Neural cell (in vitro differentiated cells): ENCODE measurements around the gene RBMXL3. TPM values are rescaled to one million over a fixed set of nuclear protein-coding genes. Genes with fewer than 3 reads are reported as not detected.
A peak's percentile ranks its signal among the peaks of the same experiment; 100 is the strongest.

Source experiments
- H2AFZ ChIP-seq: fragments of 200-600, 300-800 bp; sonication (generic), shearing (Covaris generic); 2 replicates; pipeline ENCODE4 v1.6.0; 2014; ENCODE audit warnings: low read depth, mild to moderate bottlenecking, antibody characterized with exemption, low read length, moderate library complexity
- H3F3A ChIP-seq: fragments of 200-600 bp; shearing (Covaris generic); 2 replicates; pipeline ENCODE4 v1.6.1; 2016; ENCODE audit warnings: mild to moderate bottlenecking, moderate library complexity, mixed read lengths, antibody characterized with exemption, low read length; ENCODE audit not compliant: insufficient read depth, poor library complexity, severe bottlenecking
- H3K27ac ChIP-seq: fragments of 200-600, 300-800 bp; sonication (generic), shearing (Covaris generic); 2 replicates; pipeline ENCODE4 v1.5.1; 2014; ENCODE audit warnings: mild to moderate bottlenecking, low read length, moderate library complexity
- H3K27me3 ChIP-seq: fragments of 300-800, 200-600 bp; sonication (generic), shearing (Covaris generic); 2 replicates; pipeline ENCODE4 v1.6.0; 2014; ENCODE audit warnings: mild to moderate bottlenecking, low read depth, low read length, moderate library complexity; ENCODE audit not compliant: insufficient read depth
- H3K36me3 ChIP-seq: fragments of 300-800, 200-600 bp; sonication (generic), shearing (Covaris generic); 2 replicates; pipeline ENCODE4 v1.5.1; 2014; ENCODE audit warnings: mild to moderate bottlenecking, antibody characterized with exemption, low read length, moderate library complexity; ENCODE audit not compliant: insufficient read depth
- H3K4me2 ChIP-seq: fragments of 300-800, 200-600 bp; sonication (generic), shearing (Covaris generic); 2 replicates; pipeline ENCODE4 v1.6.0; 2014; ENCODE audit warnings: mild to moderate bottlenecking, low read length
- H3K4me3 ChIP-seq: fragments of 300-800, 200-600 bp; sonication (generic), shearing (Covaris generic); 2 replicates; pipeline ENCODE4 v1.5.1; 2014; ENCODE audit warnings: mild to moderate bottlenecking, low read length, moderate library complexity
- H3K79me2 ChIP-seq: fragments of 200-600 bp; shearing (Covaris generic); replicated peaks from 2 replicates; pipeline ENCODE4 v1.6.0; 2014; ENCODE audit warnings: mild to moderate bottlenecking, low read length, moderate library complexity; ENCODE audit not compliant: insufficient read depth
- H3K9ac ChIP-seq: fragments of 300-800, 200-600 bp; sonication (generic), shearing (Covaris generic); 2 replicates; pipeline ENCODE4 v1.6.1; 2016; ENCODE audit warnings: mild to moderate bottlenecking, low read length, mixed read lengths
- H3K9me2 ChIP-seq: fragments of 200-600 bp; shearing (Covaris generic); 2 replicates; pipeline ENCODE4 v1.6.1; 2016; ENCODE audit warnings: mild to moderate bottlenecking, low read length, mixed read lengths; ENCODE audit not compliant: insufficient read depth
- H3K9me3 ChIP-seq: fragments of 200-600, 300-800 bp; sonication (generic), shearing (Covaris generic); 2 replicates; pipeline ENCODE4 v1.6.1; 2016; ENCODE audit warnings: mild to moderate bottlenecking, mixed run types, low read length, moderate library complexity, mixed read lengths
- H4K20me1 ChIP-seq: fragments of 200-600 bp; shearing (Covaris generic); 2 replicates; pipeline ENCODE4 v1.6.1; 2016; ENCODE audit warnings: mild to moderate bottlenecking, mixed run types; ENCODE audit not compliant: insufficient read depth
- MXI1 ChIP-seq: fragments of 450-650 bp; conservative IDR thresholded peaks from 2 replicates; pipeline ENCODE4 v1.6.1; 2014; ENCODE audit warnings: antibody characterized with exemption, mild to moderate bottlenecking; ENCODE audit not compliant: poor library complexity, severe bottlenecking
- POLR2AphosphoS5 ChIP-seq: IDR thresholded peaks from 2 replicates; pipeline ENCODE4 v1.6.1; 2012
- RAD21 ChIP-seq: fragments of 450-650 bp; conservative IDR thresholded peaks from 2 replicates; pipeline ENCODE4 v1.6.1; 2014; ENCODE audit warnings: antibody characterized with exemption, mild to moderate bottlenecking, moderate library complexity
- SMC3 ChIP-seq: fragments of 450-650 bp; conservative IDR thresholded peaks from 2 replicates; pipeline ENCODE4 v1.6.1; 2014; ENCODE audit warnings: antibody characterized with exemption, mild to moderate bottlenecking, moderate library complexity; ENCODE audit not compliant: poor library complexity
- polyA plus RNA-seq: library from polyadenylated mRNA; depleted of rRNA; stranded (reverse); fragments of >200 nt; gene quantifications from 2 replicates; pipeline ENCODE4 v1.2.3, GENCODE V29; 2014
- TF ChIP-seq, protein P1 (sequence below): IDR thresholded peaks from 2 replicates; pipeline ENCODE4 v1.6.1; 2012; ENCODE audit warnings: borderline replicate concordance
- TF ChIP-seq, protein P2 (sequence below): fragments of 450-650 bp; IDR thresholded peaks from 2 replicates; pipeline ENCODE4 v1.5.1; 2014; ENCODE audit warnings: antibody characterized with exemption, mild to moderate bottlenecking, moderate library complexity; ENCODE audit not compliant: poor library complexity, severe bottlenecking

The RBMXL3 gene
- polyA plus RNA-seq, 1 donor from 2014 or later: not detected

GRCh38 chrX:115232933-115233496 is 43.8 kb downstream of the RBMXL3 start:
- H3K36me3 ChIP-seq: no peaks in the 10 kb centered on the region
- H3K79me2 ChIP-seq: peaks cover 49% of the 10 kb centered on the region
- H3K9me2 ChIP-seq: no peaks in the 10 kb centered on the region
- no peaks in the 10 kb centered on the region for H3F3A ChIP-seq
- peak overlapping the region; percentile 77 for H3K27ac ChIP-seq
- TF ChIP-seq POLR2AphosphoS5 (no peak), RAD21 (no peak), MXI1 (no peak)
- TF ChIP-seq, protein P1, sequence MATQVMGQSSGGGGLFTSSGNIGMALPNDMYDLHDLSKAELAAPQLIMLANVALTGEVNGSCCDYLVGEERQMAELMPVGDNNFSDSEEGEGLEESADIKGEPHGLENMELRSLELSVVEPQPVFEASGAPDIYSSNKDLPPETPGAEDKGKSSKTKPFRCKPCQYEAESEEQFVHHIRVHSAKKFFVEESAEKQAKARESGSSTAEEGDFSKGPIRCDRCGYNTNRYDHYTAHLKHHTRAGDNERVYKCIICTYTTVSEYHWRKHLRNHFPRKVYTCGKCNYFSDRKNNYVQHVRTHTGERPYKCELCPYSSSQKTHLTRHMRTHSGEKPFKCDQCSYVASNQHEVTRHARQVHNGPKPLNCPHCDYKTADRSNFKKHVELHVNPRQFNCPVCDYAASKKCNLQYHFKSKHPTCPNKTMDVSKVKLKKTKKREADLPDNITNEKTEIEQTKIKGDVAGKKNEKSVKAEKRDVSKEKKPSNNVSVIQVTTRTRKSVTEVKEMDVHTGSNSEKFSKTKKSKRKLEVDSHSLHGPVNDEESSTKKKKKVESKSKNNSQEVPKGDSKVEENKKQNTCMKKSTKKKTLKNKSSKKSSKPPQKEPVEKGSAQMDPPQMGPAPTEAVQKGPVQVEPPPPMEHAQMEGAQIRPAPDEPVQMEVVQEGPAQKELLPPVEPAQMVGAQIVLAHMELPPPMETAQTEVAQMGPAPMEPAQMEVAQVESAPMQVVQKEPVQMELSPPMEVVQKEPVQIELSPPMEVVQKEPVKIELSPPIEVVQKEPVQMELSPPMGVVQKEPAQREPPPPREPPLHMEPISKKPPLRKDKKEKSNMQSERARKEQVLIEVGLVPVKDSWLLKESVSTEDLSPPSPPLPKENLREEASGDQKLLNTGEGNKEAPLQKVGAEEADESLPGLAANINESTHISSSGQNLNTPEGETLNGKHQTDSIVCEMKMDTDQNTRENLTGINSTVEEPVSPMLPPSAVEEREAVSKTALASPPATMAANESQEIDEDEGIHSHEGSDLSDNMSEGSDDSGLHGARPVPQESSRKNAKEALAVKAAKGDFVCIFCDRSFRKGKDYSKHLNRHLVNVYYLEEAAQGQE: no peak
- TF ChIP-seq, protein P2, sequence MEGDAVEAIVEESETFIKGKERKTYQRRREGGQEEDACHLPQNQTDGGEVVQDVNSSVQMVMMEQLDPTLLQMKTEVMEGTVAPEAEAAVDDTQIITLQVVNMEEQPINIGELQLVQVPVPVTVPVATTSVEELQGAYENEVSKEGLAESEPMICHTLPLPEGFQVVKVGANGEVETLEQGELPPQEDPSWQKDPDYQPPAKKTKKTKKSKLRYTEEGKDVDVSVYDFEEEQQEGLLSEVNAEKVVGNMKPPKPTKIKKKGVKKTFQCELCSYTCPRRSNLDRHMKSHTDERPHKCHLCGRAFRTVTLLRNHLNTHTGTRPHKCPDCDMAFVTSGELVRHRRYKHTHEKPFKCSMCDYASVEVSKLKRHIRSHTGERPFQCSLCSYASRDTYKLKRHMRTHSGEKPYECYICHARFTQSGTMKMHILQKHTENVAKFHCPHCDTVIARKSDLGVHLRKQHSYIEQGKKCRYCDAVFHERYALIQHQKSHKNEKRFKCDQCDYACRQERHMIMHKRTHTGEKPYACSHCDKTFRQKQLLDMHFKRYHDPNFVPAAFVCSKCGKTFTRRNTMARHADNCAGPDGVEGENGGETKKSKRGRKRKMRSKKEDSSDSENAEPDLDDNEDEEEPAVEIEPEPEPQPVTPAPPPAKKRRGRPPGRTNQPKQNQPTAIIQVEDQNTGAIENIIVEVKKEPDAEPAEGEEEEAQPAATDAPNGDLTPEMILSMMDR: no peak
- no peak overlapping the region for H3K4me2 ChIP-seq
- peak overlapping the region; percentile 82 for H3K9ac ChIP-seq
- no peaks in the 10 kb centered on the region for H3K9me3 ChIP-seq
- no peaks in the 10 kb centered on the region for H3K27me3 ChIP-seq
- no peaks in the 10 kb centered on the region for H4K20me1 ChIP-seq
- H3K4me3 ChIP-seq: peak overlapping the region; percentile 76
- H2AFZ ChIP-seq: peak overlapping the region; percentile 14

DNA sequence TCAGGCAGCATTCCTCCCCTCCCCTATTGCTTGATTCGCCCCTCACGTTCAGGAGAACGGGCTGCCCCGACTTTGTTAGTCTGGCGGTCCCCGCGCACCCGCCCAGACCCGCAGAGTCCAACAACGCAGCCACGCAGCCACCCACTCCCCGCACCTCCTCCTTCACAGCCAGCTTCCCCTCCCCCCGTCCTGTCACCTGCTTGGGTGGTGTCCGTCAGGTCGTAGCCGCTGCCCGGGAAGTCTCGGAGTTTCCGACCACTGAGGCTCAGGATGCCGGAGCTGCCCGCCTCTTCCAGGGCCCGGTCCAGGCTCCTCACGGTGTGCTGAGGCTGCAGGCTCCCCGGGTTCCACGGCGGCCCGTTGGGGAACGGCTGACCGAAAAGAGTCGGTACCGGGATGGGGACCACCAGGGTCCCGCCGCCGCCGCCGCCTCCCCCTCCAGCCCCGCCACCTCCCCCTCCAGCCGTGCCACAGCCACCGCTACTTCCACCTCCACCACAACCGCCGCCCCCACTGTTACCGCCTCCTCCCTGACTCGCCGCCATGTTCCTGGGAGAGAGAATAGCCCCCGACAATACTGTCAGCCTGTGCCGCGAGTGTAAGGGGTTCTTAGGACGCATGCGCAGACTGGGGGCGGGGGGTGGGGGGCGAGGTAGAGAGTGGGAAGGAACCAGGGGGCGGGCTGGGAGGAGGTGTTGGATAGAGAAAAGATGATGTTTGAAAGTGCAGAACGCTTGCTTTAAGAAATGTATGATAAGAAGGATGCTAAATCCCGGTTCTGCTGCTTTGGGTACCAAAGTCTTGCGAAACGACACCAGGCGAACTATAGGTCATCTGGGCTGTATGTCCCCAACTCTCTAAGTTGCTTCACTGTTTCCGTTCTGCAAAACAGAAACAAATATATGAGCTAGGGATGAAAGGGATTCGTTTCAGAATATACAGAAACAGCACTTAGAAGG is 44.6 kb downstream of the RBMXL3 start, which contains the start of gene LRCH2:
Gene LRCH2 (minus strand): TSS at position 600 of the 959 bp plus-strand sequence. CDS start 55 bp downstream, at position 545.
- Histone ChIP-seq H4K20me1 (no peaks in the 10 kb centered on the region), H3K79me2 (peaks cover 41% of the 10 kb centered on the region), H3K4me3 (peak within 1 kb of the TSS; percentile 76), H3F3A (no peaks in the 10 kb centered on the region), H3K27ac (peak within 1 kb of the TSS; percentile 77), H3K27me3 (no peaks in the 10 kb centered on the region), H2AFZ (peak within 1 kb of the TSS; percentile 27), H3K4me2 (peak within 1 kb of the TSS; percentile 62), H3K36me3 (no peaks in the 10 kb centered on the region), H3K9me3 (no peaks in the 10 kb centered on the region), H3K9ac (peak within 1 kb of the TSS; percentile 82), H3K9me2 (no peaks in the 10 kb centered on the region)
- TF ChIP-seq, protein P1: peak; percentile 25
- TF ChIP-seq POLR2AphosphoS5 (peak; percentile 81), SMC3 (no peak)
